K562 (cell line): Measurements from ENCODE around the gene SLCO3A1.

Experiments
- SIN3B ChIP-seq: fragments of 450-650 bp; IDR thresholded peaks from 2 replicates; pipeline ENCODE4 v1.6.1; 2017; ENCODE audit warnings: low read depth, mild to moderate bottlenecking, moderate library complexity
- SPI1 ChIP-seq: IDR thresholded peaks from 2 replicates; pipeline ENCODE4 v1.6.1; 2011; ENCODE audit warnings: low read depth, low read length, control low read depth, borderline replicate concordance
- YY1 ChIP-seq, 3 experiments: IDR thresholded peaks; 2 replicates each; pipeline ENCODE4 v1.6.1; 2011; ENCODE audit warnings: low read length in 2 of 3, mild to moderate bottlenecking in 2 of 3, moderate library complexity in 2 of 3, borderline replicate concordance in 1 of 3, control low read depth in 1 of 3, low read depth in 1 of 3; ENCODE audit not compliant: insufficient read depth in 3 of 3, insufficient replicate concordance in 2 of 3, control insufficient read depth in 1 of 3, insufficient read length in 1 of 3; ENCODE audit errors: extremely low read depth in 1 of 3

DNA sequence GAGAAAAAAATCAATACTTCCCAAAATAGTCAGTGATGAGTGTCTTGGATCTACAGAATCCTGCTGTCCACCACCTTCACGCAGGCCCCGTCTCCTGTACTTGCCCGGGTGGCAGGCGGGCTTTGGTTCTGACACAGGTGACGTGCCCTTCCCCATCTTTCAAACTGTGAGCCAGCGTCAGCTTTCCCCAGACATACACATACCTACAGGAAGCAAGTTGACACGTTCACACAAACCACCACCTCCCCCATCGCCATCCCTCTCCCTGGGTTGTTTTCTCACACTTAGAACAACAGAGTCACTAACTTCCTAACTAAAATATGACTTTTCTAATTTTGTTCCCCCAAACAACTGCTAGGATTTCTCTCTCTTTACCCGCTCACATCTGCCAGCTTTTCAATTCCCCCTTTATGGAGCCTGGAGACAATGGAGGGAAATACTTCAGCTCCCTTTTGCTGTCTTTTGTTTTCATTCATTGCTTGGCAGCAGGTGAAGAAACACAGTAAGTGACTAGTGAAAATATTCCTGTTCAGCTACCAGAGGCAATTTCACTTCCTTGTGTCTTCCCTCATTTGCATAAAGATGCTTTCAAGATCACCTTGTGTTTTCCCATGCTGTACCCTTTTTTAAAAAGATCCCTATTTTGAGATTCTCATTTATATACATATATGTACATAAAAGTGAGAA, 248.3 kb downstream of the SLCO3A1 start:
- TF ChIP-seq SIN3B (no peak), SPI1 (no peak), YY1 (IDR thresholded peaks at IDR 0.05; ENCODE audit: borderline replicate concordance in 1 of 3, control insufficient read depth in 1 of 3, extremely low read depth in 1 of 3, insufficient read depth in 3 of 3, insufficient read length in 1 of 3, insufficient replicate concordance in 2 of 3, low read depth in 1 of 3, low read length in 2 of 3) (no peak)
